ENCODE measurements around the gene KMT2A.

DNA sequence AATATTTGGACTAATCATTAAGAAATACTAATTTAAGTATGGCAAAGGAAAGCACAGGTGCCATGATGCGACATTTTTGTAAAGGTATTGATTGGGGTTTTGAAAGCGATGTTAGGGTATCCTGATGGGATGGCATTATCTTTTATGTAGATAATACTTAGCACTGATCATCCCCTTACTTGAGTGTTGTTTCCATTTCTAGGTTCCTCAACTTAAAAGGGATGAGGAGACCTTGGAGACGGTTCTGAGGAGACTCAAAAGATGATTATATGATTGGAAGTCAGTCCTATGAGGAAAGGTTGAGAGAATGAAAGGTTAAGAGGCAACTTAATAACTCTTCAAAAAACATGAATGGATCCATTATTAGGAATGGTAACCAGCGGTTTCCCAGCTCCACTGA lies 11.1 kb downstream of the KMT2A start:
- TF ChIP-seq, protein P1, sequence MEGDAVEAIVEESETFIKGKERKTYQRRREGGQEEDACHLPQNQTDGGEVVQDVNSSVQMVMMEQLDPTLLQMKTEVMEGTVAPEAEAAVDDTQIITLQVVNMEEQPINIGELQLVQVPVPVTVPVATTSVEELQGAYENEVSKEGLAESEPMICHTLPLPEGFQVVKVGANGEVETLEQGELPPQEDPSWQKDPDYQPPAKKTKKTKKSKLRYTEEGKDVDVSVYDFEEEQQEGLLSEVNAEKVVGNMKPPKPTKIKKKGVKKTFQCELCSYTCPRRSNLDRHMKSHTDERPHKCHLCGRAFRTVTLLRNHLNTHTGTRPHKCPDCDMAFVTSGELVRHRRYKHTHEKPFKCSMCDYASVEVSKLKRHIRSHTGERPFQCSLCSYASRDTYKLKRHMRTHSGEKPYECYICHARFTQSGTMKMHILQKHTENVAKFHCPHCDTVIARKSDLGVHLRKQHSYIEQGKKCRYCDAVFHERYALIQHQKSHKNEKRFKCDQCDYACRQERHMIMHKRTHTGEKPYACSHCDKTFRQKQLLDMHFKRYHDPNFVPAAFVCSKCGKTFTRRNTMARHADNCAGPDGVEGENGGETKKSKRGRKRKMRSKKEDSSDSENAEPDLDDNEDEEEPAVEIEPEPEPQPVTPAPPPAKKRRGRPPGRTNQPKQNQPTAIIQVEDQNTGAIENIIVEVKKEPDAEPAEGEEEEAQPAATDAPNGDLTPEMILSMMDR (IDR thresholded peaks at IDR 0.05 in 2 of 3, conservative IDR thresholded peaks at IDR 0.05 in 1 of 3; ENCODE audit: borderline replicate concordance in 1 of 3, insufficient read depth in 1 of 3, low read depth in 2 of 3, low read length in 2 of 3), result no peak
- no peak for TF ChIP-seq SP1 (IDR thresholded peaks at IDR 0.05; ENCODE audit: low read depth)
- no peak for TF ChIP-seq RAD21 (IDR thresholded peaks at IDR 0.05; ENCODE audit: low read depth)
- TF ChIP-seq, protein P2, sequence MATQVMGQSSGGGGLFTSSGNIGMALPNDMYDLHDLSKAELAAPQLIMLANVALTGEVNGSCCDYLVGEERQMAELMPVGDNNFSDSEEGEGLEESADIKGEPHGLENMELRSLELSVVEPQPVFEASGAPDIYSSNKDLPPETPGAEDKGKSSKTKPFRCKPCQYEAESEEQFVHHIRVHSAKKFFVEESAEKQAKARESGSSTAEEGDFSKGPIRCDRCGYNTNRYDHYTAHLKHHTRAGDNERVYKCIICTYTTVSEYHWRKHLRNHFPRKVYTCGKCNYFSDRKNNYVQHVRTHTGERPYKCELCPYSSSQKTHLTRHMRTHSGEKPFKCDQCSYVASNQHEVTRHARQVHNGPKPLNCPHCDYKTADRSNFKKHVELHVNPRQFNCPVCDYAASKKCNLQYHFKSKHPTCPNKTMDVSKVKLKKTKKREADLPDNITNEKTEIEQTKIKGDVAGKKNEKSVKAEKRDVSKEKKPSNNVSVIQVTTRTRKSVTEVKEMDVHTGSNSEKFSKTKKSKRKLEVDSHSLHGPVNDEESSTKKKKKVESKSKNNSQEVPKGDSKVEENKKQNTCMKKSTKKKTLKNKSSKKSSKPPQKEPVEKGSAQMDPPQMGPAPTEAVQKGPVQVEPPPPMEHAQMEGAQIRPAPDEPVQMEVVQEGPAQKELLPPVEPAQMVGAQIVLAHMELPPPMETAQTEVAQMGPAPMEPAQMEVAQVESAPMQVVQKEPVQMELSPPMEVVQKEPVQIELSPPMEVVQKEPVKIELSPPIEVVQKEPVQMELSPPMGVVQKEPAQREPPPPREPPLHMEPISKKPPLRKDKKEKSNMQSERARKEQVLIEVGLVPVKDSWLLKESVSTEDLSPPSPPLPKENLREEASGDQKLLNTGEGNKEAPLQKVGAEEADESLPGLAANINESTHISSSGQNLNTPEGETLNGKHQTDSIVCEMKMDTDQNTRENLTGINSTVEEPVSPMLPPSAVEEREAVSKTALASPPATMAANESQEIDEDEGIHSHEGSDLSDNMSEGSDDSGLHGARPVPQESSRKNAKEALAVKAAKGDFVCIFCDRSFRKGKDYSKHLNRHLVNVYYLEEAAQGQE (IDR thresholded peaks at IDR 0.05; ENCODE audit: low read depth), result no peak
- TF ChIP-seq, protein P3, sequence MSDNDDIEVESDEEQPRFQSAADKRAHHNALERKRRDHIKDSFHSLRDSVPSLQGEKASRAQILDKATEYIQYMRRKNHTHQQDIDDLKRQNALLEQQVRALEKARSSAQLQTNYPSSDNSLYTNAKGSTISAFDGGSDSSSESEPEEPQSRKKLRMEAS (IDR thresholded peaks at IDR 0.05), result no peak
- no peak for TF ChIP-seq EZH2phosphoT487 (IDR thresholded peaks at IDR 0.05; ENCODE audit: borderline replicate concordance)
- TF ChIP-seq, protein P4, sequence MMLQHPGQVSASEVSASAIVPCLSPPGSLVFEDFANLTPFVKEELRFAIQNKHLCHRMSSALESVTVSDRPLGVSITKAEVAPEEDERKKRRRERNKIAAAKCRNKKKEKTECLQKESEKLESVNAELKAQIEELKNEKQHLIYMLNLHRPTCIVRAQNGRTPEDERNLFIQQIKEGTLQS (IDR thresholded peaks at IDR 0.05), result no peak
- no peak for TF ChIP-seq POLR2AphosphoS5 (IDR thresholded peaks at IDR 0.05; ENCODE audit: low read depth, low read length)
- no peak for TF ChIP-seq ELF1 (IDR thresholded peaks at IDR 0.05; ENCODE audit: borderline replicate concordance, low read depth)
- no peak for TF ChIP-seq JUND (IDR thresholded peaks at IDR 0.05)
- no peak for TF ChIP-seq EZH2 (IDR thresholded peaks at IDR 0.05)
- no peak for TF ChIP-seq FOSL1 (IDR thresholded peaks at IDR 0.05; ENCODE audit: low read depth)
- TF ChIP-seq CEBPB (IDR thresholded peaks at IDR 0.05; ENCODE audit: low read depth), result no peak
- no peak for TF ChIP-seq CBX3 (IDR thresholded peaks at IDR 0.05; ENCODE audit: low read depth)
